NCI-H1417 (cell line): Measurements from ENCODE around the gene BMP5.

Source experiments
- DNase-seq, 3 experiments: peaks; one replicate each; lab custom pipeline; 2025; lab: John Stamatoyannopoulos, UW

The BMP5 gene

GRCh38 chr6:55708711-55709110, 166.7 kb downstream of the BMP5 start:
- no peak for DNase-seq

- no peak for DNase-seq
These were observed 169.6 kb downstream of the BMP5 start for GRCh38 chr6:55705451-55706440.

DNA sequence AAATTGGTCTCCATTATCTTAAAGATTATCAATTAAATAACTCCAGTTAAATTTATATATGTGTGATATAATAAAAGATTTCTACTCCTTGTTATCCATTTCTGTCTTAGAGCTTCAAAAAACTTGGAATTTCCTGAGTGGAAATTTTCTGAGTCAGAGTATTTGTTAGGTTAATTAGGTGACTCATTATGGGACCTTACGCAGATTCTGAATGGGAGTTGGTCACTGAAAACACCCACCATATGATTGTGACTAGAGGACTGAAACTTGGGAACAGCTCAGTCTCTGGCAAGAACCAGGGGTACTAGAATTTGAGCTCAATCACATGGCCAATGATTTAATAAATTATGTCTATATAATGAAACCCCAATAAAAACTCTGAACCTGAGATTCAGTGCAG, 171.0 kb downstream of the BMP5 start:
- no peak for DNase-seq
